PFSK-1 (cell line): ENCODE data around the gene PPEF1.

Experiments
- FOXP2 ChIP-seq: optimal IDR thresholded peaks from 2 replicates; pipeline ENCODE3; 2011; ENCODE audit warnings: borderline replicate concordance, control low read depth, inconsistent platforms; ENCODE audit not compliant: insufficient read depth; ENCODE audit errors: extremely low read length, extremely low read depth
- POLR2AphosphoS5 ChIP-seq: IDR thresholded peaks from 2 replicates; pipeline ENCODE4 v1.6.1; 2012; ENCODE audit warnings: low read depth, mild to moderate bottlenecking, control low read depth, low read length, moderate library complexity
- SIN3A ChIP-seq: IDR thresholded peaks from 2 replicates; pipeline ENCODE4 v1.6.1; 2012; ENCODE audit warnings: mild to moderate bottlenecking, low read length, moderate library complexity, borderline replicate concordance; ENCODE audit not compliant: insufficient read depth
- TAF1 ChIP-seq: IDR thresholded peaks from 2 replicates; pipeline ENCODE4 v1.6.1; 2012; ENCODE audit warnings: low read length, control low read depth, borderline replicate concordance; ENCODE audit not compliant: insufficient read depth
- TF ChIP-seq, protein P1 (sequence below), 2 experiments: IDR thresholded peaks; 2 replicates each; pipeline versions ENCODE4 v1.6.1 to v1.8.0; 2011 to 2012; ENCODE audit warnings: low read depth in 2 of 2, low read length in 2 of 2, control low read depth in 1 of 2, inconsistent platforms in 1 of 2, mild to moderate bottlenecking in 1 of 2, moderate library complexity in 1 of 2; ENCODE audit not compliant: insufficient read depth in 1 of 2

The PPEF1 gene

GRCh38 chrX:18761750-18762149, 54.3 kb downstream of the PPEF1 start:
- no peak for TF ChIP-seq POLR2AphosphoS5
- TF ChIP-seq, protein P1, sequence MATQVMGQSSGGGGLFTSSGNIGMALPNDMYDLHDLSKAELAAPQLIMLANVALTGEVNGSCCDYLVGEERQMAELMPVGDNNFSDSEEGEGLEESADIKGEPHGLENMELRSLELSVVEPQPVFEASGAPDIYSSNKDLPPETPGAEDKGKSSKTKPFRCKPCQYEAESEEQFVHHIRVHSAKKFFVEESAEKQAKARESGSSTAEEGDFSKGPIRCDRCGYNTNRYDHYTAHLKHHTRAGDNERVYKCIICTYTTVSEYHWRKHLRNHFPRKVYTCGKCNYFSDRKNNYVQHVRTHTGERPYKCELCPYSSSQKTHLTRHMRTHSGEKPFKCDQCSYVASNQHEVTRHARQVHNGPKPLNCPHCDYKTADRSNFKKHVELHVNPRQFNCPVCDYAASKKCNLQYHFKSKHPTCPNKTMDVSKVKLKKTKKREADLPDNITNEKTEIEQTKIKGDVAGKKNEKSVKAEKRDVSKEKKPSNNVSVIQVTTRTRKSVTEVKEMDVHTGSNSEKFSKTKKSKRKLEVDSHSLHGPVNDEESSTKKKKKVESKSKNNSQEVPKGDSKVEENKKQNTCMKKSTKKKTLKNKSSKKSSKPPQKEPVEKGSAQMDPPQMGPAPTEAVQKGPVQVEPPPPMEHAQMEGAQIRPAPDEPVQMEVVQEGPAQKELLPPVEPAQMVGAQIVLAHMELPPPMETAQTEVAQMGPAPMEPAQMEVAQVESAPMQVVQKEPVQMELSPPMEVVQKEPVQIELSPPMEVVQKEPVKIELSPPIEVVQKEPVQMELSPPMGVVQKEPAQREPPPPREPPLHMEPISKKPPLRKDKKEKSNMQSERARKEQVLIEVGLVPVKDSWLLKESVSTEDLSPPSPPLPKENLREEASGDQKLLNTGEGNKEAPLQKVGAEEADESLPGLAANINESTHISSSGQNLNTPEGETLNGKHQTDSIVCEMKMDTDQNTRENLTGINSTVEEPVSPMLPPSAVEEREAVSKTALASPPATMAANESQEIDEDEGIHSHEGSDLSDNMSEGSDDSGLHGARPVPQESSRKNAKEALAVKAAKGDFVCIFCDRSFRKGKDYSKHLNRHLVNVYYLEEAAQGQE (IDR thresholded peaks at IDR 0.05; ENCODE audit: insufficient read depth in 1 of 2, low read depth in 2 of 2, low read length in 2 of 2), result no peak
- TF ChIP-seq FOXP2, result no peak
- TF ChIP-seq TAF1, result no peak
- TF ChIP-seq SIN3A, result no peak

DNA sequence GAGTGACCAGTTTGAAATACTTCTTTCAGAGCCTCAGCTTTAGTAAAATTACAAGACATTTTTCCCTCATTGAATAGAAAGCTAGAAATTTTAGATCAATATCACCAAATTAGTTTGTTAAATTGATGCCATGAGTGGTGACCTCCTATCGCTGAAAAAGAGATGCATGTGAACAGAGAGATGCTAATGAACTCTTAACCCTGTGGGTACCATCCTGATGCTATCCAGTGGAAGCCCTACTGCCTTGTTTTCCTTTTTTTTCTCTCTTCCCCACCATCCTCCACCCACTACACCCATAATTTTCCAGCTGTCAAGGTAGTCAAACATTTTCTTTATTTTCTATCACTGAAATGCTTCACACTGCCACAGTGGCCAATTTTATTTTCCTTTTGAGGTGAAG, 61.9 kb downstream of the PPEF1 start:
- TF ChIP-seq SIN3A (no peak), POLR2AphosphoS5 (no peak), TAF1 (no peak), FOXP2 (no peak)
- TF ChIP-seq, protein P1 (IDR thresholded peaks at IDR 0.05; ENCODE audit: insufficient read depth in 1 of 2, low read depth in 2 of 2, low read length in 2 of 2), result no peak

DNA sequence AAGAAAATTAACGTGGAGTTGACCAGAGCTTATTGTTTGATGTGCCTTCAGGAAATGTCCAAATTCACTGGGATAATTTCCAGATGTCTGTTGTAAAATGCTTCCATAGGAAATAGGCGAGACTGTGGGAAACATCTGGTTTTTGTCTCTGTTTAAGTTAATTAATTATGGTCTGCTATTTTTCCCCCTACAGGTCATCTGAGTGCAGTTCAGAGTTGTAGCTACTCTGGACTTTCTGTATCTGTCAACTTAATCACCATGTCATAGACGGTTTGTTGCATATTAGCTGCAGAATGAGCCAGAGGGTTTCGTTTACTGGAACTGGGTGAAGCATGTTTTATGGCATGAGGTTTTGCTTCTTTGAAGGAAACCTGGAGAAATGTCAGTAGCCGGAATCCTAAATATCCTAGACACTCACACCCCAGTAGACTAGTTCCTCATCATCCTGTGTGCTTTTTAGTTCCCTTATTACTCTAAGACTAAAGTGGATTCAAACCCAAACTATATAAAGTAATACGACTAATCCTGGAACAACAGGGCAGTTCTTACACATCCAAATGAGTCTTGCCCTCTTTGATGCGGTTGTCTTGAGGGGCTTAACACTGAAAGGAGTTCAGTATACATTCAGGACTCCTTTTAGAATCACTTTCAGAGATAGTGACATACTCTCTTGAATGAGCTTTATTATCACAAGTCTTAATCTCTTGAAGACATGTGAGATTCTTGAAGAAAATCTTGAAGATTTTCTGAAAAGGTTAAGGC, 62.5 kb downstream of the PPEF1 start:
- TF ChIP-seq, protein P1 (IDR thresholded peaks at IDR 0.05; ENCODE audit: insufficient read depth in 1 of 2, low read depth in 2 of 2, low read length in 2 of 2), result no peak
- TF ChIP-seq SIN3A (no peak), POLR2AphosphoS5 (no peak), FOXP2 (no peak), TAF1 (no peak)

- TF ChIP-seq SIN3A (no peak), TAF1 (no peak), POLR2AphosphoS5 (no peak), FOXP2 (no peak)
- TF ChIP-seq, protein P1 (IDR thresholded peaks at IDR 0.05; ENCODE audit: insufficient read depth in 1 of 2, low read depth in 2 of 2, low read length in 2 of 2), result no peak
These were observed 82.5 kb downstream of the PPEF1 start for GRCh38 chrX:18789916-18790315.

DNA sequence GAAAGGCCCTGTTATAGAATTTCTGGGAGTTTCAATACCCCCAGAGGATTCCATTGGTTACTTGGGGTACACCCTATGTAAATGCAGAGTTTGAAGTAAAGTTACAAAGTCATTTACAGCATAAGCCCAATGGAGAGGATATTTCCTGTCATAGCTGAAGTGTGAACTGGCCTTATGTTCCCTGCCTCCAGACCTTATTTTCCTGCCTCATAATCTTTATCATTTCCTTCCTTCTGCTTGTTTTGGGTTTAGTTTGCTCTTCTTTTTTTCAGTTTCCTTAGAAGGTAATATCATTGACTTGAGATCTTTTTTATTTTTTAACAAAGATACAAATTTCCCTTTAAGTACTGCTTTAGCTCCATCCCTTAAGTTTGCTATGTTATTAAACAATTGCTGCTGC, 85.4 kb downstream of the PPEF1 start:
- TF ChIP-seq POLR2AphosphoS5, result no peak
- TF ChIP-seq SIN3A, result no peak
- TF ChIP-seq, protein P1 (IDR thresholded peaks at IDR 0.05; ENCODE audit: insufficient read depth in 1 of 2, low read depth in 2 of 2, low read length in 2 of 2), result no peak
- TF ChIP-seq FOXP2, result no peak
- no peak for TF ChIP-seq TAF1
